ENCODE measurements around the gene OSCP1.

- TF ChIP-seq YY1 (IDR thresholded peaks at IDR 0.05; ENCODE audit: insufficient read depth, insufficient read length) = no peak
- TF ChIP-seq ZNF274 (IDR thresholded peaks at IDR 0.05; ENCODE audit: low read depth, low read length) = no peak
- no peak for TF ChIP-seq SUZ12 (IDR thresholded peaks at IDR 0.05; ENCODE audit: extremely low read depth, insufficient read depth, insufficient read length)
Observed at GRCh38 chr1:36450270-36450918, at the start of gene OSCP1.

Data from NT2/D1 (cell line).